GM21576 (cell line): ENCODE results near the gene PRDM2.

Source experiments
- ATAC-seq: cut with Tn5 transposase; IDR thresholded peaks from one replicate; pipeline ENCODE4 v1.9.1; 2021; ENCODE audit warnings: mild to moderate bottlenecking, moderate library complexity; ENCODE audit not compliant: unreplicated experiment

Gene PRDM2

DNA sequence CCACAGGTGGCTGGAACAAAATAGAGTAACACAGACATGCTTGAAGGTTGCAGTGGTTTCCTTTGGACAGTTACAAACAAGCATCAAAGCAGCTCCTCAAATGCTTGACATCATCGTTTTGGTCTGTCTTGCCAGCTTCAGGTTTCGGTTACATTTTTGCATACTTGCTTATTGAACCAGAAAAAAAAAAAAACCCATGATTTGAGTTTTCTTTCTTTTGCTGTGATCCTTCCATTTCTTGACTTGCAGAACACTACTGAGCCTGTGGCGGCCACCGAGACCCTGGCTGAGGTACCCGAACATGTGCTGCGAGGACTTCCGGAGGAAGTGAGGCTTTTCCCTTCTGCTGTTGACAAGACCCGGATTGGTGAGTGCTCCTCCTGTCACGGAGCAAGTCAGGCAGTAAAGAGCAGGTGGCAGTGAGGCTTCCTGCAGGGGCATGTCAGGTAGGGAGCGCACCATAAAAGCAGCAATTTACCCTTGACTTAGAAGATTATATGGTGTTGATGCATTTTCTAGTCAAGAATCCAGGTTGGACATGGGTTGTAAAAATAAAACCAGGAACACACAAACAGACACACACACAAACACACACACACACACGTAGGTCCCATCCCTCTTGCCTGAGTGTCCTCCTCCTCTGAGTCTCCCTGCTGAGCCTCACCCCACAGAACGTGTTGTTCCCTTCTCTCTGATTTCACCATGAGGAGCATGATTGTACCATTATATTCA, 30.9 kb downstream of the PRDM2 start:
- ATAC-seq: peak; percentile 84

- ATAC-seq: no peak
These were observed 31.9 kb downstream of the PRDM2 start for GRCh38 chr1:13731897-13732296.

DNA sequence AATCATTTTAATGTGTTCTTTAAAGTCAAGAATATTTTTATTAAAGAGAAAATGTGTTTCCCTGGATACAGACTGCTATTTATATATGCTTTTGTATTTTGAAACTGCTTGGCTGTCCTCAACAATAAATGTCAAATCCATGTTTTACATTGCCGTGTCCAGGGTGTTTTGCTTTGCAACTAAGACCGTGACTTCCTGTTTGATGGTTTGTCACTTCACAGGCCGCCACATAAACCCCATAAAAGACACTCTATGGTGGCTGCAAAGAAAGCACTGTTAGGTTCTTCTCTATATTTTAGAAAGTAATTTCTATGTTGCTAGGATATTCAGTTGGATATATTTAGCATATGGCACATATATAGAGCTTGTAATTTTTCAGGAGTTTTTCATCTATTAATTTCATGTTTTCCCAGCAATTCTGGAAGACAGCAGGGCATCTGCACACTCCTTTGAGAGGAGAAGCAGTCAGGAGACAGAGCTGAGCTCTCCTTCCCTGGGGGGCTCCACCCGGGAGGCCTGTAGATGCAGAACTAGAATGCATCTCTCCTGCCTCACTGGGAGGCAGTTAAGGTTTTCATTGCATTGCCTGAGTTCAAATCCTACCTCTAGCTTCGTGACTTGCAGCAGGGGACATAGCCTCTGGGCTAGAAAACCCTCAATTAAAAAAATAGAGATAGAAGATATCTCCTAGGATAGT, 33.1 kb downstream of the PRDM2 start:
- ATAC-seq: no peak

GRCh38 chr1:13733711-13734110, 33.7 kb downstream of the PRDM2 start:
- no peak for ATAC-seq

DNA sequence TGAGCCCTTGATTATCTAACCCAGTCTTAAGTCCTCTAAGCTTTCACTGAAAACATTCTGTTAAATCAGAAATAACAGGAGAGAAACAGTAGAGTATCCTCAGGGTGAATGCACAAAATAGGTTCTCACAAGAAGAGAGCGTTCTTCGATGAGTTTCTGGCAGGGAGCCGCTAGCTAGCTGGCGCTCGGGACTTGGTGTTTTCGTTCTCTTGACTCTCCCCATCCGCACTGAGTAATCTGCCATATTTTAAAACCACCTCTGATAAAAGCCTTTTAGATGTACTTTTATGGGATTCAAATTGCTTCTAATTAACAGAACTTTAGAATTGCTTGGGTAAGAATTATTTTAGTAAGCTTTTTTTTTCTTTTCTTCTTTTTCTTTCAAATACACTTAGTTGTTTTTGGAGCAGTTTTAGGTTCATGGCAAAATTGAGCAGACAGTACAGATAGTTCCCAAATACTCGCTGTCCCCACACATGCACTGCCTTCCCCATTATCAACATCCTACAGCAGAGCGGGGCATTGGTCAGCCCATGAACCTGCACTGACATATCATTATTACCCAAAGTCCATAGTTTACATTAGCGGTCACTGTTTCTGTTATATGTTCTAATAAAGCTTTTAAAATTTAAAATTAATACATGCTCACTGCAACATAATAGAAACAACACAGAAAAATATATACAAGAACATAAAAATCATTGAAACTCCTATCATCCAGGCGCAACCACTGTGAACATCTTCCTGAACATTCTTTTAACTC, 35.4 kb downstream of the PRDM2 start:
- no peak for ATAC-seq

DNA sequence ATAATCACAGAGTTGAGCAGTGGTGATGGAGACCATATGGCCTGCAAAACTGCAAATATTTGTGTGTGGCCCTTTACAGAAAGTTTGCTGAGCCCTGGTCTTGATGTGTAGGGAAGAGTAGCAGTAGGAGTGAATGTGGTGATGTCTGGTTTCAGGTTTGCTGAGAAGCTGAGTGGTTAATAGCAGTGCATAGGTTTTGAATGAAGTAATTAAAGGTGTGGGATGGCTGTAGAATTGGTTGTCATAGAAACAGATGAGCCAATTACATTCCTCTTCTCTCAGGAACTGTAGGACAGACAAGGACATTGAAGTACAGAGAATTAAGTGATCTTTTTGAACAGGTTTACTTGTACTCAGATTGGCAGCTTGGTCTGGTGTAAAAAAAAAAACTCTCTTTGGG, 37.4 kb downstream of the PRDM2 start:
- no peak for ATAC-seq

GRCh38 chr1:13746342-13746741, 46.4 kb downstream of the PRDM2 start:
- ATAC-seq: no peak

DNA sequence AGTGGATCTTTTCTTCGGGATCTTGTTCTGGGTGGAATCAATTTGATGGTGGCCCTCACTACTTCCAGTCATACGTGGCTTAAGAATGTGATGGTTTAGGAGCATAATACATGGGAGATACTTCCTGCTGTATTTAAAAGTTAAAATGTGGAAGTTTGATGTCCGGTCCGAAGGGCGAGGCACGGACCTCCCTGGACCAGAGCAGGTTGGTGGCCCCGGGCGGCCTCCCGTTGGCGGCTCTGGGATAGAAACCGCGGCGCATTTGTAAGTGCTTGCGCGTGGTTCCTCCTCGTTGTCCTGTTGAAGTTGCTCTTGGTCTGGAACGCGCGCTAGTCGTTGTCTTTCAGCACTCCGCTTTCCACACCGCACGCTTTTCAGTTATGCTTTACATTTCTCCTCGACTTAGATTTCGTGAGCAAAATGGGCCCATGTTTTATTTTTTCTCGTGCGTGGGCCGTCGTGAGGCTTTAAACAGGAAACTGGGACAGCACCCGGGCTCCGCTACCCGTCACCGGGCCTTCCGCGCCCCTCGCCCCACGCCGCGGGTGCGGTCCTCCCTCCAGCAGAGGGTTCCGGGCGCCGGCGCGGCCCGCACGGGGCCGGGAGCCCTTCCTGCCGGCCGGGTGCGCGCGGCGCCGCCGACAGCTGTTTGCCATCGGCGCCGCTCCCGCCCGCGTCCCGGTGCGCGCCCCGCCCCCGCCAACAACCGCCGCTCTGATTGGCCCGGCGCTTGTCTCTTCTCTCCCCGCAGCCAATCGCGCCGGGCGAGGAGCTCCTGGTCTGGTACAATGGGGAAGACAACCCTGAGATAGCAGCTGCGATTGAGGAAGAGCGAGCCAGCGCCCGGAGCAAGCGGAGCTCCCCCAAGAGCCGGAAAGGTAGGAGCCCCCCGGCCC, 48.9 kb downstream of the PRDM2 start:
- peak; percentile 70 for ATAC-seq

- no peak for ATAC-seq
These were observed 49.8 kb downstream of the PRDM2 start for GRCh38 chr1:13749543-13750341.

- ATAC-seq: no peak
These were observed 51.5 kb downstream of the PRDM2 start for GRCh38 chr1:13751458-13751871.

DNA sequence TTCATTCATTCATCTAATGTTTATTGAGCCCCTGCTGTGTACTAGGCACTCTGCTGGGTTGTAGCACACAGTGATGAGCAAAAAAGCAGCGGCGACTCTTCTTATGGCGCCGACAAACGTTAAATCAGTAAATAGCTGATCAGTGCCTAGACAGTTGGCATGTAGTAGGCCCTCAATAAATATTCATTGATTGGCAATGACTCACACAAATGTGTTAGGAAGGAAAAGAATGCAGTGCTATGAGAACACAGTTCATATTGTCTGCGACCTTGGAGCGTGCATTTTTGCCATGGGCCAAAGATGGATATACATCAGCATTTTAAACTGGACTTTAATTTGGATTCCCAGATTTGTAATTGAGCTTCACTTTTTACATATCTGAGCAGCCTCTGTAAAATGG, 52.0 kb downstream of the PRDM2 start:
- ATAC-seq: no peak

GRCh38 chr1:13752852-13753251, 52.9 kb downstream of the PRDM2 start:
- no peak for ATAC-seq

GRCh38 chr1:13753636-13754402, 53.8 kb downstream of the PRDM2 start:
- ATAC-seq: peak; percentile 40

DNA sequence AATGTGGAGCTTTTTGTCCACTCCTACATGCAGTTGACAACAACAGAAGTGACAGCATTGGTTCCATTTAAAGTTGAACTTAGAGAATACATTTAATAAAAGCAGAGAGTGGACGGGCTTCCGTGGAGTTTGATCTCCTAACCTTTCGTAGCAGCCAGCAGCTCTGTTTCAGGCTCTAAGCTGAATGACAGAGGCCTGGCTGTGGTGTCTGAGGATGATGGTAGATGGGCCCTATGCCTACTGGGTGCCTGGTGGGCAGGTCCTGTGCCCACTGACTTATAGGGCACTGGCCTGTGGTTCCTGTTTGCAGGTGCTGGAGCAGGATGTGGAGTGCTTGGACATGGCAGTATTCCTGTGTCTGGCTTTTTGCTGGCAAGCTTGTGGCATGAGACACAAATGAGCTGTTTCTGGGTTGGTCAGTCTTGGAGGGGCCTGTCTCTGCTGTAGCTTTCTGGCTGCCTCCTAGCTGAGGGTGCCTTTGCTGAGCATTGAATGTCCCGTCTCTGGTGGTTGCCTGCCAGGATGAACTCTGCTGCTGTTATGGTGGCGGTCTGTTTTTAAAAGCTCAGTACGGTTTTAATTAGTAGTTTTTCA, 54.6 kb downstream of the PRDM2 start:
- ATAC-seq: no peak

DNA sequence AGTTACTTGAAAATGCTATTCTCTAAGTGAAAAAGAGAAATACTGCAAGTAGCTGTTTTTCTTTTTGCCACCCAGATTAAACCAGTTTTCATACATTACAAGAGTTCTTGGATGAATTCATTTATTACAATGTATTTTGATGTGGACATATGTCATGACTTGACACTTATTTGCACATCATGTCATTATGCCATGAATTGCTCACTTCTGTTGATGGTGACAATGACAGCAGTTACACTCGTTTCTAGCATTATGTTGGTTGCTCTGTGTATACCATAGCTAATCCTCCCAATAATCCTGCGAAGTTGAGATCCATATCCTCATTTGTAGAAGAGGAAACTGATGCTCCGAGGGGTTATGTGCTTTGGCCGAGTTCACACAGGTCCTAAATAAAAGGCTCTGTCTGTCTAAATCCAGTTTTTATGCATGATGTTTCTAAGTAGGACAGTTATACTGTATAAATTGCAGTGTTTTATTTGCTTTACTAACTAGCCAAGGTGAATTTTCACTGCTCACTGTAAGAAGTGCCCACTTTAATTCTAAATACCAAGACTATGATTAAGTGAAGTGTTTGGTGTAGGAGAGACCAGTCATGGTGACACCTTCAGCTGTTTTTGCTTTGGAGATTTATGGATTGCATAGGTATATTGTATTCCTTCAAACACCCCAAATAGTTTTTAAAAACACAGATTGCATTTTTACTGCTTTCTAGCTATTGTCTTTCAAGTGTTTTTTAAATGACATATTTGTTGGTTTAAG, 56.7 kb downstream of the PRDM2 start:
- ATAC-seq: no peak

DNA sequence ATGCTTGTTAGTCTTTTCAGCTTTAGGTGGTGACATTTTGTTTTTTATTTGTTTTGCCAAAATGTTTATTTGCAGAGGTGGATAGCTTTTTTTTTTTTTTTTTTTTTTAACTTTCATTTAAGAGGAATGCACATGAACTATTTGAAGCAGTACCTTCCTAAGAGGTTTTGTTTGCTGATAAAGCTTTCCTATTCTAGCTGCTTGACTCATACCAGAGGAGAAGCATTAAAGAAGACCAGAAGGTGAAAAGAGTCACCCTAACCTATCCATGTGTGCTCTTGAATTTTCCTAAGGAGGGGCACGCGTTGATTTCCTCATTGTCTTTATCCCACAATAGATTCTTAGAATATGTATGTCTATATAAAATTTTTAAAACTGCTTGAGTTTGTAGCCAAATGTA, 57.7 kb downstream of the PRDM2 start:
- ATAC-seq: no peak

DNA sequence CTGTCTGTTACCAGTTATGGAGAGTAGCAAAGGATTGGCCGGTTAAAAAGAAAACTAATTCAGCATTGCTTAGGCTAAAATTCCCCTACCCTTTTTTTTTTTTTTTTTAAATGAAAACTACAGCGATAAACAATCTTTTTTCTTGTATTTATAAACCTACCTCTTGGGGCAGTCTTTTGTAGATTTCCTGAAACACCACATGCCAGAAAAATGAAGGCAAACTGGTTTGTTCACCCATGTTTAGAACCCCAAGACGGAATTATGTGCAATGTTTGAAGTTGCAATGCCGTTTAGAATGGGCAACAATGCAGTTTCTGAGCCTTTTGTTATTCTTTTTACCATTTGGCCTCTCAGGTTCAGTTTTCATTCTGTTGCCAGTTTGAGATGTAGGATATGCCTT, 59.1 kb downstream of the PRDM2 start:
- ATAC-seq: no peak

DNA sequence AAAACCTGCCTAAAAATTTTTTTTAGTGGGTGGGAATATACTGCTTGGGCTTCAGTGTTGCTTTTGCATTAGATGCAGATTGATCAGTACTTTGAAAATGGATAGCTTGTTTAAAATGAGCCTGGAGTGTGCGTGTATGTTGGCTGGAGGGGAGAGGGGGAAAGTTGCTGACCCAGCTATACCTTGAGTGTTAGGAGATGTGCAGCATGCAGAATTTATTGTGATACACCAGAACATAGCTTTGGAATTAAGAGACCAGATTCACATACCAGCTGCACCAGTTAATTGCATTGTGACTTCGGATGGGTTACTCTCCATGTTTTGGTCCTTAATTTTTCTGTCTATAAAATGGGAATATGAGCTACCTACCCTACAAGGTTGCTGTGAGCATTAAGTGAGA, 60.4 kb downstream of the PRDM2 start:
- no peak for ATAC-seq
